Nephron (organoid): ENCODE results near the gene CFD.

Experiments
- H3K27ac Mint-ChIP-seq, 3 experiments: 2 replicates each; pipeline ENCODE4 v1.8.0; 2020; ENCODE audit warnings: mixed read lengths in 3 of 3, mild to moderate bottlenecking in 2 of 3, moderate library complexity in 1 of 3
- H3K27me3 Mint-ChIP-seq: 2 replicates; pipeline ENCODE4 v1.8.0; 2021; ENCODE audit warnings: low read depth, mild to moderate bottlenecking, moderate library complexity, mixed read lengths
- H3K36me3 Mint-ChIP-seq: 2 replicates; pipeline ENCODE4 v1.8.0; 2020; ENCODE audit warnings: low read depth, mixed read lengths
- H3K4me1 Mint-ChIP-seq: 2 replicates; pipeline ENCODE4 v1.8.0; 2020; ENCODE audit warnings: mixed read lengths
- H3K4me3 Mint-ChIP-seq, 3 experiments: 2 replicates each; pipeline ENCODE4 v1.8.0; 2020; ENCODE audit warnings: mild to moderate bottlenecking in 3 of 3, mixed read lengths in 3 of 3, moderate library complexity in 2 of 3
- H3K9me3 Mint-ChIP-seq: 2 replicates; pipeline ENCODE4 v1.8.0; 2020; ENCODE audit warnings: mixed read lengths
- CTCF ChIP-seq, 3 experiments: fragments of 200-600 bp; sonication (generic); IDR thresholded peaks; one replicate each; pipeline ENCODE4 v1.5.0; 2021; ENCODE audit warnings: antibody characterized with exemption in 3 of 3; ENCODE audit not compliant: unreplicated experiment in 3 of 3

Gene CFD

DNA sequence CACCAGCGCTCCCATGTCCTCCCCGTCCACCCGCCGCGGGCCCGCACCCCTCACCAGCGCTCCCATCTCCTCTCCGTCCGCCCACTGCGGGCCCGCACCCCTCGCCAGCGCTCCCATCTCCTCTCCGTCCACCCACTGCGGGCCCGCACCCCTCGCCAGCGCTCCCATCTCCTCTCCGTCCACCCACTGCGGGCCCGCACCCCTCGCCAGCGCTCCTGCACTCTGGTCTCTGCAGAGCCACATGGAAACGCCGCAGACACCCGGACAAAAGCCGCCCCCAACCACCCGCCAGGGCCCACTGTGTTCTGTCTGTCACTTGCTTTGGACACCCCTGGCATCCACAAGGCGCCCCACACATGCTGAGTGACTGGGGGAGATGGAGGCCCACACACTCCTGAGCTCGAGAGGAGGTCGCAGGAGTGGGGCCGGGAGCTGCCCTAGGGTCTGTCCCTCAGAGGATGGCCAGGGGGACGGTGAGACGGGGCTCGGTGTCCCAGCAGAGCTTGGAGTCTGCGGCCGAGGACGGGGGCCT lies 7.4 kb downstream of the CFD start:
- Mint-ChIP-seq H3K4me1 (peaks cover 11% of the 10 kb centered on the region), H3K9me3 (no peaks in the 10 kb centered on the region), H3K27ac (no peak overlapping the region), H3K27me3 (peaks cover 24% of the 10 kb centered on the region), H3K4me3 (no peak overlapping the region), H3K36me3 (peaks cover 31% of the 10 kb centered on the region)
- TF ChIP-seq CTCF (IDR thresholded peaks at IDR 0.05; ENCODE audit: unreplicated experiment in 3 of 3), result no peak

DNA sequence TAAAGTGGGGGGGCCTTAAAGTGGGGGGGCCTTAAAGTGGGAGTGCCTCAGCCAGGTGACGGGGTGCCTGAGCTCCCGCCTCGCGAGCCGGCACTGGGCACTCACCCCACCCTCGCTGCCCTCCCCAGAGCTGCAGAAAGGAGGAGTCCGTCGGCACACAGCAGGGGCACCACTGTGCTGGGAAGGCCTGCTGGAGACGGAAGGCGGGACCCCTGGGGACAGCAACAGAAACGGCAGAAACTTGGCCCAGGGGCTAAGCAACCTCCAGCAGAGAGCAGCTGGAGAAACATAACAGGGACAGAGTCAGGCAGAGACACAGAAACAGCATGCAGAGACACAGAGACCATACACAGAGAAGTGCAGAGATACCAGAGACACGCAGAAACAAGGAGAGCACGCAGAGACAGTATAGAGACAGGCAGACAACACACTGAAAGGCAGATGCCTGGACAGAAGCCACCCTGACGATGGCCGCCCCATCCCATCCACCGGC lies 7.9 kb downstream of the CFD start:
- Mint-ChIP-seq H3K9me3 (no peaks in the 10 kb centered on the region), H3K4me1 (peaks cover 11% of the 10 kb centered on the region), H3K36me3 (peaks cover 31% of the 10 kb centered on the region), H3K27me3 (peaks cover 19% of the 10 kb centered on the region), H3K4me3 (peak overlapping the region in 1 of 3 experiments; percentile 10), H3K27ac (peak overlapping the region in 1 of 3 experiments; percentile 33)
- TF ChIP-seq CTCF (IDR thresholded peaks at IDR 0.05; ENCODE audit: unreplicated experiment in 3 of 3), result no peak

GRCh38 chr19:867855-868457 lies 8.5 kb downstream of the CFD start:
- peaks cover 11% of the 10 kb centered on the region for H3K4me1 Mint-ChIP-seq
- no peak overlapping the region for H3K27ac Mint-ChIP-seq
- H3K27me3 Mint-ChIP-seq, result peaks cover 13% of the 10 kb centered on the region
- peaks cover 31% of the 10 kb centered on the region for H3K36me3 Mint-ChIP-seq
- H3K9me3 Mint-ChIP-seq, result no peaks in the 10 kb centered on the region
- H3K4me3 Mint-ChIP-seq, result no peak overlapping the region
- TF ChIP-seq CTCF (IDR thresholded peaks at IDR 0.05; ENCODE audit: unreplicated experiment in 3 of 3), result no peak

GRCh38 chr19:868458-869244 lies 9.2 kb downstream of the CFD start:
- Mint-ChIP-seq H3K27ac (no peak overlapping the region), H3K4me3 (no peak overlapping the region), H3K27me3 (peaks cover 6% of the 10 kb centered on the region), H3K4me1 (peaks cover 11% of the 10 kb centered on the region), H3K36me3 (peaks cover 31% of the 10 kb centered on the region), H3K9me3 (no peaks in the 10 kb centered on the region)
- no peak for TF ChIP-seq CTCF (IDR thresholded peaks at IDR 0.05; ENCODE audit: unreplicated experiment in 3 of 3)

DNA sequence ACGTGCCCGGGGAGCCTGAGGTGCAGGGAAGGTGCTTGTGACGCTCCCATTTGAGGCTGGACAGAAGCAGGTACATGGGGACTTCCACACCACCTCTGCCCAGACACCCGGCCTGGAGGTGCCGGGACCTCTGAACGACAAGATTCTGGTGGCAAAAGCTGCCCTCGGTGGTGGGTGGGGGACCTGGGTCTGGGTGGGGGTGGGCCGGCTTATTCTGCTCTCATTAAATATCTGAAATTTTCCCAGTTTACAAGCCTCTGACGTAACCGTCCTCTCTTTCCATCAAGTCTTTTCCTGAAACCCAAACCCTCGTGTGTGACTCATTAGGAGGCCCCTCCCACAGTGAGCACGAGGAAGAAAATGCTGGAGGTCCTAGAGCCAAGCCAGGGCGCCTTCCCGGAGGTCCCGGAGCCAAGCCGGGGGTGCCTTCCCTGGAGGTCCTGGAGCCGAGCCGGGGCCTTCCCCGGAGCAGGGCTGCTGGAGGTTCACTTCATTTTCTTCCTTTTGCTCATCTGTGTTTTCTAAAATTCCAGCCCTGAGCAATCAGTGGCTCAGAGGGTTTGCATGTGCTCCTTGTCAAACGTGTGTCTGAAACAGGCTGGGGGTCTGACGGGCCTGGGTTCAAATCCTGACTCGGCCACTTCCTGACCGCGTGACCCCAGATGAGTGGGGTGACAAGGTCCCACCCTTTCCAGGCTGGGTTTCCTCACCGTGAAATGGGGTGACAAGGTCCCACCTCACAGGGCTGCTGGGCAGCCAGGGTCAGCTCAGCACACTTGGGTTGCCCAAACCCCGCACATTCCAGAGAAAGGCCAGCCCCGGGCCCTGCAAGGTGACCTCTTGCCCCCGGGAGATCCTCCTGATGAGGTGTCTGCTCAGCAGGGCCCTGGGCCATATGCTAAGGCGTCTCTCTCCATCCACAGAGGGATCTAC lies 10.0 kb downstream of the CFD start:
- Mint-ChIP-seq H3K36me3 (peaks cover 31% of the 10 kb centered on the region), H3K4me3 (no peak overlapping the region), H3K9me3 (no peaks in the 10 kb centered on the region), H3K27me3 (peaks cover 3% of the 10 kb centered on the region), H3K4me1 (peaks cover 11% of the 10 kb centered on the region), H3K27ac (no peak overlapping the region)
- TF ChIP-seq CTCF (IDR thresholded peaks at IDR 0.05; ENCODE audit: unreplicated experiment in 3 of 3), result no peak
